Activated B cell treated with CpG ODN at 0.5 μM for 24 hours (primary cell): Measurements from ENCODE around the gene ZNF552. TPM values are rescaled to one million over a fixed set of nuclear protein-coding genes. Genes with fewer than 3 reads are reported as not detected.
A peak's percentile ranks its signal among the peaks of the same experiment; 100 is the strongest.
"Not testable (repeated sequence)": the region's sequence is repeated elsewhere in the genome, so short reads cannot be mapped to it uniquely, and the experiment has no call there.

Source experiments
- ATAC-seq: fragments of 200-7000 bp; cut with Tn5 transposase; one replicate; pipeline ENCODE4 v1.10.0; 2021; ENCODE audit warnings: low read depth, mild to moderate bottlenecking, moderate library complexity
- CTCF ChIA-PET: fragments of 350-600 bp; sonication (Branson Sonifier 250); formaldehyde crosslinking; loops from one replicate; lab custom pipeline; 2021; ENCODE audit warnings: antibody characterized with exemption; lab: Charles Lee
- POLR2A ChIA-PET: fragments of 350-600 bp; sonication (Branson Sonifier 250); formaldehyde crosslinking; loops from one replicate; lab custom pipeline; 2021; ENCODE audit warnings: antibody characterized with exemption; lab: Charles Lee
- DNase-seq: peaks from one replicate; pipeline ENCODE4 v3.0.0; 2022
- H3K27ac Mint-ChIP-seq: one replicate; pipeline ENCODE4 v1.8.0; 2020; ENCODE audit warnings: mixed read lengths
- H3K27me3 Mint-ChIP-seq: one replicate; pipeline ENCODE4 v1.8.0; 2021; ENCODE audit warnings: mixed read lengths
- H3K36me3 Mint-ChIP-seq: one replicate; pipeline ENCODE4 v1.8.0; 2021; ENCODE audit warnings: low read depth, mixed read lengths
- H3K4me1 Mint-ChIP-seq: one replicate; pipeline ENCODE4 v1.8.0; 2021; ENCODE audit warnings: mixed read lengths
- H3K4me3 Mint-ChIP-seq: one replicate; pipeline ENCODE4 v1.8.0; 2020; ENCODE audit warnings: mild to moderate bottlenecking, mixed read lengths
- H3K9me3 Mint-ChIP-seq: one replicate; pipeline ENCODE4 v1.8.0; 2020; ENCODE audit warnings: mixed read lengths
- CTCF ChIP-seq: fragments of 200-600 bp; IDR thresholded peaks from one replicate; pipeline ENCODE4 v1.8.0; 2022; ENCODE audit warnings: antibody characterized with exemption, mild to moderate bottlenecking
- intact Hi-C: fragments of 100-400 bp; cut with micrococcal nuclease; formaldehyde crosslinking; loops from one replicate; pipeline ENCODE4 v1.15.1; 2024
- total RNA-seq: library from RNA; stranded (reverse); gene quantifications from 2 replicates; pipeline ENCODE4 v1.2.3, GENCODE V29; 2022

The ZNF552 gene
- total RNA-seq, 1 donor from 2014 or later, result 15.6 TPM

- Mint-ChIP-seq H3K4me1 (peaks cover 44% of the 10 kb centered on the region), H3K27me3 (no peaks in the 10 kb centered on the region), H3K36me3 (peaks cover 28% of the 10 kb centered on the region), H3K9me3 (no peaks in the 10 kb centered on the region), H3K27ac (peak overlapping the region; percentile 89), H3K4me3 (peak overlapping the region; percentile 52)
- DNase-seq (no peak), ATAC-seq (peak; percentile 86)
- ChIA-PET CTCF (no interaction called here), POLR2A (interaction anchor here (1.1 to 1.2 kb wide), 3 partner anchors 12 to 28 kb away, joined by 3 to 6 read pairs (median 6); partner anchors contain the start of gene ZNF552)
- TF ChIP-seq CTCF, result no peak
- intact Hi-C loops, result loop anchor here (1.0 kb wide), 1 partner anchor 12 kb away; the partner anchor contains the start of gene ZNF552
Observed at GRCh38 chr19:57802269-57802668, 12.4 kb downstream of the ZNF552 start.

- peaks cover 44% of the 10 kb centered on the region for H3K4me1 Mint-ChIP-seq
- no peak for TF ChIP-seq CTCF
- DNase-seq (no peak), ATAC-seq (no peak)
- ChIA-PET CTCF (no interaction called here), POLR2A (no interaction called here)
- no peaks in the 10 kb centered on the region for H3K27me3 Mint-ChIP-seq
- no peaks in the 10 kb centered on the region for H3K9me3 Mint-ChIP-seq
- intact Hi-C loops, result no loop called here
- H3K36me3 Mint-ChIP-seq, result peaks cover 31% of the 10 kb centered on the region
- no peak overlapping the region for H3K4me3 Mint-ChIP-seq
- H3K27ac Mint-ChIP-seq, result no peak overlapping the region
Observed at GRCh38 chr19:57800696-57801095, 14.0 kb downstream of the ZNF552 start.

GRCh38 chr19:57796580-57796979 is 18.1 kb downstream of the ZNF552 start:
- POLR2A ChIA-PET, intact Hi-C loops, H3K9me3 Mint-ChIP-seq, DNase-seq, CTCF ChIA-PET, H3K27me3 Mint-ChIP-seq, ATAC-seq, H3K27ac Mint-ChIP-seq, H3K4me3 Mint-ChIP-seq: not testable (repeated sequence)
- Mint-ChIP-seq H3K36me3 (peaks cover 44% of the 10 kb centered on the region), H3K4me1 (peaks cover 11% of the 10 kb centered on the region)

DNA sequence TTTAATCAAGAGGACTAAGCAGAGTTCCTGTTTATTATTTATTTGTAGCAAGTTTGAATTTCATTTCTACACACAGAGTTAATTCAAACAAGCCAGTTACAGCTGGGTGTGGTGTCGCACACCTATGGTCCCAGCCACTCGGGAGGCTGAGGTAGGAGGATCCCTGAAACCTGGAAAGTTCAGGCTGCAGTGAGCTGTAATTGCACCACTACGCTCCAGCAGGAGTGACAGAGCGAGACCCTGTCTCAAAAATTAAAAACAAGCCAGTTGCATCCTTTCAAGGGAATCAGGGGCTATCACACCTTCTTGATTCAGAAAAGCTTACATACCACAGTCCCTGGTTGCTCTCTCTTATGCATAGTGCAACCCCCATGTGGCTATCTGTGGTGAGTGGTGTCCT is 25.4 kb downstream of the ZNF552 start:
- intact Hi-C loops, result no loop called here
- ATAC-seq, result no peak
- H3K27ac Mint-ChIP-seq, result no peak overlapping the region
- TF ChIP-seq CTCF, result no peak
- H3K27me3 Mint-ChIP-seq, result no peaks in the 10 kb centered on the region
- H3K9me3 Mint-ChIP-seq, result peaks cover 2% of the 10 kb centered on the region
- DNase-seq, result no peak
- H3K4me3 Mint-ChIP-seq, result no peak overlapping the region
- peaks cover 9% of the 10 kb centered on the region for H3K4me1 Mint-ChIP-seq
- ChIA-PET POLR2A (no interaction called here), CTCF (no interaction called here)
- peaks cover 54% of the 10 kb centered on the region for H3K36me3 Mint-ChIP-seq

DNA sequence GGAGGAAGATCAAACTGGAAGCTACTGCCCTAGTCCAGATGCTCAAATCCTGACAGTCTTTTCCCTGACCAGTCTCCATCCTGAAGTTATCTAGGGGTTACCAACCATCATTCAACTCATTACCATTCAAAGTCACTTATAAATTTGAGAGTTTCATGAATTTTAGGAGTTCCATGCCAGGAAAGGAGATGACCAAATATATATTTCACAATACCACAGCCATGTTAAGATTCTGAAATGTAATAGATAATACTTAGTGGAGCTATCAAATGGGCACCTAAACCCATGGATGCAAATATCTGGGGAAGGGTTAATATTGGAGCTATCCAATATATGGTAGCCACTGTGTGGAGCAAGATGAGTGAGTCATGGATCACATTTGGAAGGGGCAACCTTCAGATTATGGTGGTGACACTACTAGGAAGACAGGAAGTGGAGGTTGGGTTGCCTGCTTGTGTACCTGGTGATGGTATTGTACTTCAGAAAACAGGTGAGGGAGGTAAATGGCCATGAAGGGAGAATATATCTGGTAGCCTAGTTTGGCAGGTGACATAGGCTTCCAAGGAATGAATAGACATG is 26.5 kb downstream of the ZNF552 start:
- H3K9me3 Mint-ChIP-seq, result peaks cover 2% of the 10 kb centered on the region
- H3K27me3 Mint-ChIP-seq, result no peaks in the 10 kb centered on the region
- DNase-seq, result no peak
- CTCF ChIA-PET, result no interaction called here
- intact Hi-C loops, result no loop called here
- H3K27ac Mint-ChIP-seq, result no peak overlapping the region
- peaks cover 9% of the 10 kb centered on the region for H3K4me1 Mint-ChIP-seq
- no peak for TF ChIP-seq CTCF
- POLR2A ChIA-PET, result interaction anchor here (0.6 kb wide), 1 partner anchor 604 kb away, joined by 5 read pairs; no protein-coding TSS in a partner anchor
- ATAC-seq, result no peak
- H3K4me3 Mint-ChIP-seq, result no peak overlapping the region
- peaks cover 52% of the 10 kb centered on the region for H3K36me3 Mint-ChIP-seq

- no peak for TF ChIP-seq CTCF
- H3K4me1 Mint-ChIP-seq, result peaks cover 9% of the 10 kb centered on the region
- peaks cover 51% of the 10 kb centered on the region for H3K36me3 Mint-ChIP-seq
- H3K4me3 Mint-ChIP-seq, result no peak overlapping the region
- no peak for ATAC-seq
- DNase-seq, result no peak
- intact Hi-C loops, result no loop called here
- no peaks in the 10 kb centered on the region for H3K27me3 Mint-ChIP-seq
- ChIA-PET CTCF (no interaction called here), POLR2A (no interaction called here)
- no peak overlapping the region for H3K27ac Mint-ChIP-seq
- H3K9me3 Mint-ChIP-seq, result peaks cover 2% of the 10 kb centered on the region
Observed at GRCh38 chr19:57786906-57787305, 27.8 kb downstream of the ZNF552 start.
